Measurements from ENCODE around the gene MARCHF2. TPM values are rescaled to one million over a fixed set of nuclear protein-coding genes. Genes with fewer than 3 reads are reported as not detected.

MARCHF2 gene
- total RNA-seq, 2 experiments from 2014 or later: 10.3 to 11.1 TPM

- CTCF ChIA-PET: no interaction called here
These were observed 47.6 kb downstream of the MARCHF2 start for GRCh38 chr19:8460516-8461298.

GRCh38 chr19:8461376-8461775 is 48.3 kb downstream of the MARCHF2 start:
- ChIA-PET POLR2A (no interaction called here), CTCF (no interaction called here)

More at GRCh38 chr19:8460516-8461298, 47.6 kb downstream of the MARCHF2 start:
- POLR2A ChIA-PET: no interaction called here

GRCh38 chr19:8461891-8462290 is 48.8 kb downstream of the MARCHF2 start:
- CTCF ChIA-PET: interaction anchor here (1.2 to 1.4 kb wide), 2 partner anchors 8 to 15 kb away, joined by 3 read pairs; no protein-coding TSS in a partner anchor
- POLR2A ChIA-PET: interaction anchor here (1.1 kb wide), 1 partner anchor 9 kb away, joined by 4 read pairs; no protein-coding TSS in a partner anchor

- POLR2A ChIA-PET: interaction anchor here (1.1 kb wide), 1 partner anchor 10 kb away, joined by 4 read pairs; no protein-coding TSS in a partner anchor
- CTCF ChIA-PET: interaction anchor here (0.9 to 1.4 kb wide), 4 partner anchors 9 to 118 kb away, joined by 3 read pairs; no protein-coding TSS in a partner anchor
These were observed 49.5 kb downstream of the MARCHF2 start for GRCh38 chr19:8462571-8462970.

- CTCF ChIA-PET: interaction anchor here (0.9 to 1.4 kb wide), 4 partner anchors 10 to 117 kb away, joined by 3 read pairs; no protein-coding TSS in a partner anchor
- POLR2A ChIA-PET: no interaction called here
These were observed 50.3 kb downstream of the MARCHF2 start for GRCh38 chr19:8463365-8463764.

GRCh38 chr19:8466018-8466417 is 52.9 kb downstream of the MARCHF2 start:
- ChIA-PET CTCF (no interaction called here), POLR2A (no interaction called here)

GRCh38 chr19:8468124-8468523 is 55.0 kb downstream of the MARCHF2 start:
- ChIA-PET POLR2A (no interaction called here), CTCF (no interaction called here)

- ChIA-PET CTCF (interaction anchor here (0.6 to 0.9 kb wide), 2 partner anchors 41 to 112 kb away, joined by 3 to 5 read pairs; no protein-coding TSS in a partner anchor), POLR2A (no interaction called here)
These were observed 55.8 kb downstream of the MARCHF2 start for GRCh38 chr19:8468761-8469373.

- POLR2A ChIA-PET: no interaction called here
- CTCF ChIA-PET: interaction anchor here (0.5 to 0.9 kb wide), 3 partner anchors 40 to 942 kb away, joined by 3 to 5 read pairs (median 3); no protein-coding TSS in a partner anchor
These were observed 56.7 kb downstream of the MARCHF2 start for GRCh38 chr19:8469613-8470368.

- POLR2A ChIA-PET: no interaction called here
These were observed 60.8 kb downstream of the MARCHF2 start for GRCh38 chr19:8473648-8474476.

GRCh38 chr19:8475005-8475404 is 61.9 kb downstream of the MARCHF2 start:
- ChIA-PET POLR2A (no interaction called here), CTCF (interaction anchor here (0.6 to 0.7 kb wide), 2 partner anchors 11 to 211 kb away, joined by 5 read pairs; no protein-coding TSS in a partner anchor)

More at GRCh38 chr19:8473648-8474476, 60.8 kb downstream of the MARCHF2 start:
- CTCF ChIA-PET: interaction anchor here (1.1 to 1.5 kb wide), 2 partner anchors 28 to 95 kb away, joined by 3 read pairs; no protein-coding TSS in a partner anchor

- CTCF ChIA-PET: no interaction called here
- POLR2A ChIA-PET: no interaction called here
These were observed 63.4 kb downstream of the MARCHF2 start for GRCh38 chr19:8476524-8476923.

- POLR2A ChIA-PET: no interaction called here
- CTCF ChIA-PET: no interaction called here
These were observed 64.8 kb downstream of the MARCHF2 start for GRCh38 chr19:8477889-8478288.

- POLR2A ChIA-PET: interaction anchor here (1.1 kb wide), 1 partner anchor 35 kb away, joined by 5 read pairs; no protein-coding TSS in a partner anchor
- CTCF ChIA-PET: no interaction called here
These were observed 65.5 kb downstream of the MARCHF2 start for GRCh38 chr19:8478598-8478997.

GRCh38 chr19:8481201-8481600 is 68.1 kb downstream of the MARCHF2 start:
- POLR2A ChIA-PET: interaction anchor here (0.5 kb wide), 1 partner anchor 109 kb away, joined by 3 read pairs; no protein-coding TSS in a partner anchor

GRCh38 chr19:8481616-8482015 is 68.5 kb downstream of the MARCHF2 start:
- POLR2A ChIA-PET: interaction anchor here (0.5 kb wide), 1 partner anchor 109 kb away, joined by 3 read pairs; no protein-coding TSS in a partner anchor
- CTCF ChIA-PET: interaction anchor here (0.6 to 1.4 kb wide), 4 partner anchors 24 to 227 kb away, joined by 3 to 4 read pairs (median 3); no protein-coding TSS in a partner anchor

More at GRCh38 chr19:8481201-8481600, 68.1 kb downstream of the MARCHF2 start:
- CTCF ChIA-PET: interaction anchor here (0.6 to 0.9 kb wide), 2 partner anchors 24 to 29 kb away, joined by 3 to 4 read pairs; no protein-coding TSS in a partner anchor

GRCh38 chr19:8482696-8483095 is 69.6 kb downstream of the MARCHF2 start:
- CTCF ChIA-PET: interaction anchor here (1.4 kb wide), 1 partner anchor 99 kb away, joined by 3 read pairs; no protein-coding TSS in a partner anchor
- POLR2A ChIA-PET: no interaction called here

GRCh38 chr19:8483165-8483564 is 70.1 kb downstream of the MARCHF2 start:
- POLR2A ChIA-PET: interaction anchor here (0.5 kb wide), 1 partner anchor 27 kb away, joined by 4 read pairs; no protein-coding TSS in a partner anchor
- CTCF ChIA-PET: no interaction called here

Measured in activated CD8-positive, alpha-beta memory T cell treated with anti-CD3 and anti-CD28 coated beads for 36 hours (primary cell).